OCI-LY3 (cell line): ENCODE data around the gene IRGC.

Source experiments
- EZH2phosphoT487 ChIP-seq: fragments of 200-600 bp; shearing (Covaris generic); IDR thresholded peaks from 2 replicates; pipeline ENCODE4 v1.6.1; 2018; ENCODE audit warnings: antibody characterized with exemption, mixed run types, low read depth
- TF ChIP-seq, protein P1 (sequence below): fragments of 200-600, 300-600 bp; sonication (generic); IDR thresholded peaks from 2 replicates; pipeline ENCODE4 v1.5.1; 2014; ENCODE audit warnings: antibody characterized with exemption, low read length, low read depth

DNA sequence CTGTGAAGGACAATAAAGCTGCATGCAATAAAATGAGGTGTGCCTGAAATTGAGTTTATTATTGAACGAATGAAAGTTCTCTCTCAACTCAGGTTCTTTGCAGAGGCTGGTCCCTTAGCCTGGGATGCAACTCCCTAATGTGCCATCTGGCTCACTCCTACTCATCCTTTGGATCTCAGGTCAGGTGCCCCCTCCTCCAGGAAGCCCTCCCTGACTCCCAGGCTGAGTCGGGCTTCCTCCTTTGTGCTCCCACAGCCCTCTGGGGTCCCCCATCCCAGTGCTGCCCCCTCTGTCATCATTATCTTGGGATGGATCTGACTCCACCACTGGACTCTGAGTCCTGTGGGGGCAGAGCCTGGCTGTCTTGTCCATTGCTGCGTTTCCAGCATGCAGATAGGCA lies 2.7 kb upstream of the IRGC start:
- TF ChIP-seq, protein P1, sequence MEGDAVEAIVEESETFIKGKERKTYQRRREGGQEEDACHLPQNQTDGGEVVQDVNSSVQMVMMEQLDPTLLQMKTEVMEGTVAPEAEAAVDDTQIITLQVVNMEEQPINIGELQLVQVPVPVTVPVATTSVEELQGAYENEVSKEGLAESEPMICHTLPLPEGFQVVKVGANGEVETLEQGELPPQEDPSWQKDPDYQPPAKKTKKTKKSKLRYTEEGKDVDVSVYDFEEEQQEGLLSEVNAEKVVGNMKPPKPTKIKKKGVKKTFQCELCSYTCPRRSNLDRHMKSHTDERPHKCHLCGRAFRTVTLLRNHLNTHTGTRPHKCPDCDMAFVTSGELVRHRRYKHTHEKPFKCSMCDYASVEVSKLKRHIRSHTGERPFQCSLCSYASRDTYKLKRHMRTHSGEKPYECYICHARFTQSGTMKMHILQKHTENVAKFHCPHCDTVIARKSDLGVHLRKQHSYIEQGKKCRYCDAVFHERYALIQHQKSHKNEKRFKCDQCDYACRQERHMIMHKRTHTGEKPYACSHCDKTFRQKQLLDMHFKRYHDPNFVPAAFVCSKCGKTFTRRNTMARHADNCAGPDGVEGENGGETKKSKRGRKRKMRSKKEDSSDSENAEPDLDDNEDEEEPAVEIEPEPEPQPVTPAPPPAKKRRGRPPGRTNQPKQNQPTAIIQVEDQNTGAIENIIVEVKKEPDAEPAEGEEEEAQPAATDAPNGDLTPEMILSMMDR, result no peak
- TF ChIP-seq EZH2phosphoT487, result no peak
